Activated CD4-positive, alpha-beta T cell treated with anti-CD3 and anti-CD28 coated beads, Interleukin-2, amount 10 ng/mL, durations not matched to agents 7 days and 5 days (primary cell): ENCODE measurements around the gene FUBP3. TPM values are rescaled to one million over a fixed set of nuclear protein-coding genes. Genes with fewer than 3 reads are reported as not detected.

ENCODE experiments used
- CTCF ChIA-PET: fragments of 350-600 bp; sonication (Branson Sonifier 250); formaldehyde crosslinking; loops from one replicate; lab custom pipeline; 2021; ENCODE audit warnings: antibody characterized with exemption; lab: Charles Lee
- POLR2A ChIA-PET: fragments of 350-600 bp; sonication (Branson Sonifier 250); formaldehyde crosslinking; loops from one replicate; lab custom pipeline; 2021; ENCODE audit warnings: antibody characterized with exemption; lab: Charles Lee
- DNase-seq: peaks from one replicate; pipeline ENCODE4 v3.0.0-alpha.2; 2020
- H3K27ac Mint-ChIP-seq: one replicate; pipeline ENCODE4 v1.8.0; 2021; ENCODE audit warnings: mild to moderate bottlenecking, moderate library complexity, mixed read lengths
- H3K27me3 Mint-ChIP-seq: one replicate; pipeline ENCODE4 v1.8.0; 2021; ENCODE audit warnings: mixed read lengths
- H3K36me3 Mint-ChIP-seq: one replicate; pipeline ENCODE4 v1.8.0; 2021; ENCODE audit warnings: low read depth, mixed read lengths
- H3K4me1 Mint-ChIP-seq: one replicate; pipeline ENCODE4 v1.8.0; 2021; ENCODE audit warnings: mixed read lengths
- H3K4me3 Mint-ChIP-seq: one replicate; pipeline ENCODE4 v1.8.0; 2021; ENCODE audit warnings: mild to moderate bottlenecking, moderate library complexity, mixed read lengths
- H3K9me3 Mint-ChIP-seq: one replicate; pipeline ENCODE4 v1.8.0; 2021; ENCODE audit warnings: mixed read lengths
- total RNA-seq, 2 experiments: library from RNA; stranded (reverse); gene quantifications; one replicate each; pipeline ENCODE4 v1.2.3, GENCODE V29; 2021

Gene FUBP3
- total RNA-seq, 2 experiments from 2014 or later: 34.2 to 34.5 TPM

GRCh38 chr9:130597228-130597627, 17.9 kb downstream of the FUBP3 start:
- H3K4me3 Mint-ChIP-seq: no peak overlapping the region
- no peaks in the 10 kb centered on the region for H3K4me1 Mint-ChIP-seq
- no peak overlapping the region for H3K27ac Mint-ChIP-seq
- H3K9me3 Mint-ChIP-seq: no peaks in the 10 kb centered on the region
- H3K27me3 Mint-ChIP-seq: no peaks in the 10 kb centered on the region
- POLR2A ChIA-PET: no interaction called here
- CTCF ChIA-PET: no interaction called here
- peaks cover 14% of the 10 kb centered on the region for H3K36me3 Mint-ChIP-seq
- no peak for DNase-seq

GRCh38 chr9:130598188-130598587, 18.8 kb downstream of the FUBP3 start:
- Mint-ChIP-seq H3K36me3 (peaks cover 14% of the 10 kb centered on the region), H3K9me3 (no peaks in the 10 kb centered on the region), H3K27me3 (no peaks in the 10 kb centered on the region), H3K4me3 (no peak overlapping the region), H3K27ac (no peak overlapping the region), H3K4me1 (no peaks in the 10 kb centered on the region)
- CTCF ChIA-PET: no interaction called here
- POLR2A ChIA-PET: interaction anchor here (0.6 kb wide), 1 partner anchor 9 kb away, joined by 4 read pairs; no protein-coding TSS in a partner anchor
- DNase-seq: no peak

GRCh38 chr9:130599625-130600024, 20.2 kb downstream of the FUBP3 start:
- H3K27ac Mint-ChIP-seq: peak overlapping the region; percentile 65
- no peaks in the 10 kb centered on the region for H3K9me3 Mint-ChIP-seq
- H3K4me3 Mint-ChIP-seq: no peak overlapping the region
- H3K36me3 Mint-ChIP-seq: peaks cover 22% of the 10 kb centered on the region
- H3K27me3 Mint-ChIP-seq: no peaks in the 10 kb centered on the region
- DNase-seq: no peak
- CTCF ChIA-PET: no interaction called here
- no peaks in the 10 kb centered on the region for H3K4me1 Mint-ChIP-seq
- POLR2A ChIA-PET: no interaction called here

GRCh38 chr9:130601100-130601499, 21.7 kb downstream of the FUBP3 start:
- H3K27ac Mint-ChIP-seq: no peak overlapping the region
- CTCF ChIA-PET: no interaction called here
- H3K4me1 Mint-ChIP-seq: no peaks in the 10 kb centered on the region
- H3K9me3 Mint-ChIP-seq: no peaks in the 10 kb centered on the region
- no peak for DNase-seq
- H3K27me3 Mint-ChIP-seq: no peaks in the 10 kb centered on the region
- POLR2A ChIA-PET: no interaction called here
- H3K4me3 Mint-ChIP-seq: no peak overlapping the region
- H3K36me3 Mint-ChIP-seq: peaks cover 20% of the 10 kb centered on the region

DNA sequence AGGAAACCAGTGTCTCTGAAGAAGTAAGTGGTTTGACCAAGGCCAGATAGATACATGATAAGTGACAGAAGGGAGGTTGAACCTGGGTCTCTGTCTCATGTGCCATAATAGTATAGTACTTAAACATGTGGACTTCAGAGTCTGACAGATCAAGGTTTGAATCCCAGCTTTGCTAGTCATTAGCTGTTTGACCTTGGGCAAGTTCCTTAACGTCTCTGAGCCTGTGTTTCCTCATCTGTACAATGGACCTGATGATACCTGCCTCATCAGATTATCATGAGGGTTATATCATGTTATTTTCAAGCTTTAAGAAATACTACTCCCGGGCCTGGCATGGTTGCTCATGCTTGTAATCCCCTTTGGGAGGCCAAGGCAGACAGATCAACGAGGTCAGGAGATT, 24.9 kb downstream of the FUBP3 start:
- no peak overlapping the region for H3K27ac Mint-ChIP-seq
- peaks cover 8% of the 10 kb centered on the region for H3K36me3 Mint-ChIP-seq
- DNase-seq: no peak
- CTCF ChIA-PET: no interaction called here
- no peak overlapping the region for H3K4me3 Mint-ChIP-seq
- H3K4me1 Mint-ChIP-seq: no peaks in the 10 kb centered on the region
- no peaks in the 10 kb centered on the region for H3K9me3 Mint-ChIP-seq
- no peaks in the 10 kb centered on the region for H3K27me3 Mint-ChIP-seq
- POLR2A ChIA-PET: no interaction called here

GRCh38 chr9:130606887-130607600, 27.7 kb downstream of the FUBP3 start:
- DNase-seq: no peak
- no peak overlapping the region for H3K4me3 Mint-ChIP-seq
- no peak overlapping the region for H3K27ac Mint-ChIP-seq
- no peaks in the 10 kb centered on the region for H3K4me1 Mint-ChIP-seq
- CTCF ChIA-PET: interaction anchor here (0.6 to 0.7 kb wide), 3 partner anchors 157 to 1284 kb away, joined by 3 to 5 read pairs (median 4); no protein-coding TSS in a partner anchor
- no peaks in the 10 kb centered on the region for H3K27me3 Mint-ChIP-seq
- H3K9me3 Mint-ChIP-seq: no peaks in the 10 kb centered on the region
- peaks cover 9% of the 10 kb centered on the region for H3K36me3 Mint-ChIP-seq
- POLR2A ChIA-PET: no interaction called here

GRCh38 chr9:130607640-130608420, 28.5 kb downstream of the FUBP3 start:
- no peaks in the 10 kb centered on the region for H3K4me1 Mint-ChIP-seq
- no peaks in the 10 kb centered on the region for H3K27me3 Mint-ChIP-seq
- CTCF ChIA-PET: no interaction called here
- no peak for DNase-seq
- POLR2A ChIA-PET: no interaction called here
- H3K9me3 Mint-ChIP-seq: no peaks in the 10 kb centered on the region
- no peak overlapping the region for H3K27ac Mint-ChIP-seq
- peaks cover 12% of the 10 kb centered on the region for H3K36me3 Mint-ChIP-seq
- H3K4me3 Mint-ChIP-seq: no peak overlapping the region

DNA sequence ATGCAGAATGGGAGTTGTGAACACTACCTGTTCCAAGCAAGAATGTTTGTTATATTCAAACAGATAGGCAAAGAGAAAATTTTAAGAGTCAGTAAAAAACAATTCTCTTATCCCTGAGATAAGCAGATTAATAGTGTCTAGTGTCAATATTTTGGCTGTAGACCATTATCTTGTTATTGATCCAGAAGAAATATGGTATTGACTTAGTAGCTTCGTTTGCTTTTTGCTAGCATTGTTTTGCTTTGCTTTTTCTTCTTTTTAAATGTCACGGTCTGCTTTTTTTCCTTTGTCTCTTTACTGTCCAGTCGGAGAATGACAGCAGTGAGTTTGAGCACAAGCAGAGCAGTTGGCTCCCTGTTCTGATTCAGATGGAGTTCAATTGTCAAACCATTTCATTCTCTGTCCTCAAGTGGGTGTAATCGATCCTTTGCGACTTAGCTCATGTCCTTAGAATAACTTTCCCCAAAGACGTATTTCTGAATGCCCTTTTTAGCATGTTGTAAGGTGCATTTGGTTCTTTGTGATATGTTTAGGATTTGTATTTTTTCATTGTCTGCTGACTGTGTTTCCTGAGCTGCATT, 29.3 kb downstream of the FUBP3 start:
- POLR2A ChIA-PET: no interaction called here
- Mint-ChIP-seq H3K27me3 (no peaks in the 10 kb centered on the region), H3K4me1 (no peaks in the 10 kb centered on the region), H3K4me3 (no peak overlapping the region), H3K9me3 (no peaks in the 10 kb centered on the region), H3K27ac (no peak overlapping the region), H3K36me3 (peaks cover 12% of the 10 kb centered on the region)
- DNase-seq: no peak
- CTCF ChIA-PET: no interaction called here

GRCh38 chr9:130609163-130609562, 29.8 kb downstream of the FUBP3 start:
- Mint-ChIP-seq H3K36me3 (peaks cover 8% of the 10 kb centered on the region), H3K27me3 (no peaks in the 10 kb centered on the region), H3K9me3 (no peaks in the 10 kb centered on the region), H3K4me1 (no peaks in the 10 kb centered on the region), H3K4me3 (no peak overlapping the region), H3K27ac (no peak overlapping the region)
- ChIA-PET CTCF (no interaction called here), POLR2A (no interaction called here)
- DNase-seq: no peak

DNA sequence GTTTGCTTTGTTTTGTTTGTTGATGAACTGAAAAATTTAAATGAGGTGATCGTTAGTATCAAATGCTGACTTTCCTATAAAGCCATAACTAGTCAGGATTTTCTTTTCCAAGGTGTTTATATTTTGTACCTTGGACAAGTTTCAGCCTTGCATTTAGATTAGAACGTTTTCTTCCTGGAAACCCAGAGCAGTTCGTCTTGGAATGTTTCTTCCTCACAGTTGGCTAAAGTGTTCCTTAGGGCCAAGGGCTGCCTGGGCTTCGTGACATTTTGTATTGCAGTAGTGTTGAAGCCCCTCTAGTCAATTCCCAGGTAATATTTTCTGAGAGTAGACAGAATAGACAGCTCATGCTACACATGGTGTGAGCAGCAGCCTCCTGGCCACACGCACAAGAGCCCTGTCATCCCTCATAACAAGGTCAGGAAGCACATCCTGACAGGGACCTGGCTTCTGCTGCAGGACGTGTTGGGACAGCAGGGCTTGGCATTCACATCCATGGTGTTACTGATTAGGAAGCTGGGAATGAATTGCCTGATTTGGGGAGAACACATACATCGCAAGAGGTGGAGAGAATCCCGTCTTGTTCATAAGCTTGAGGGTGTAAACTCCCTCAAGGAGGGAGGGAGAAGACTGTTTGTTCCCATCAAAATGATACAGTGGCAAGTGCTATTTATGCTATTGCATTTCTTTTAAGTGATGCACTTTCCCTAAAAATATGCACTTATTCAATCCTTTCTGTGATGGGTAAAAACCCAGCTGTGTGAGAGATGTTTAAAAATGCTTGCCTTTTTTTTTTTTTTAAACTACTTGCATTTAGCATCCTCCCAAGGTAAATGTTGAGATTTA, 31.7 kb downstream of the FUBP3 start:
- no peaks in the 10 kb centered on the region for H3K9me3 Mint-ChIP-seq
- H3K4me3 Mint-ChIP-seq: no peak overlapping the region
- ChIA-PET POLR2A (no interaction called here), CTCF (no interaction called here)
- DNase-seq: no peak
- no peak overlapping the region for H3K27ac Mint-ChIP-seq
- no peaks in the 10 kb centered on the region for H3K27me3 Mint-ChIP-seq
- peaks cover 18% of the 10 kb centered on the region for H3K36me3 Mint-ChIP-seq
- H3K4me1 Mint-ChIP-seq: no peaks in the 10 kb centered on the region

DNA sequence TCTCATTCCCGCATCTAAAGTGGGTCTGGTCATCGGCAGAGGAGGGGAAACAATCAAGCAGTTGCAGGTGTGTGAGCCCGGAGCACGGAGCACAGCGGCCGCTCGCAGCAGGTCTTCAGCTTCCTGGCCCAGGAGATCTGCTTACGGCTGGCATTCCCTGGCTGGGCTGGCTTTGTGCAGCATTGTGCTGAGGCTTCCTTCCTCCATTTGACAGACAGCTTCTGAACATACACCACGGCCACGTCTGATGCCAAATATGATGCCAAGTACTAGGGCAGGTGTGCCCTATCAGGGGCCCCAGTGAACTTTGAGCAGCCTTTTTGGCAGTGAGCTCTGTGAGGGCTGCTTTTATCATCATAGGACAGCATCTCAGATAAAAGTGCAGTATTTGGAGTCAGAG, 37.1 kb downstream of the FUBP3 start:
- ChIA-PET CTCF (interaction anchor here (0.6 kb wide), 1 partner anchor 700 kb away, joined by 4 read pairs; no protein-coding TSS in a partner anchor), POLR2A (no interaction called here)
- Mint-ChIP-seq H3K27ac (no peak overlapping the region), H3K4me3 (no peak overlapping the region), H3K36me3 (peaks cover 54% of the 10 kb centered on the region), H3K27me3 (no peaks in the 10 kb centered on the region), H3K9me3 (no peaks in the 10 kb centered on the region), H3K4me1 (no peaks in the 10 kb centered on the region)
- no peak for DNase-seq

DNA sequence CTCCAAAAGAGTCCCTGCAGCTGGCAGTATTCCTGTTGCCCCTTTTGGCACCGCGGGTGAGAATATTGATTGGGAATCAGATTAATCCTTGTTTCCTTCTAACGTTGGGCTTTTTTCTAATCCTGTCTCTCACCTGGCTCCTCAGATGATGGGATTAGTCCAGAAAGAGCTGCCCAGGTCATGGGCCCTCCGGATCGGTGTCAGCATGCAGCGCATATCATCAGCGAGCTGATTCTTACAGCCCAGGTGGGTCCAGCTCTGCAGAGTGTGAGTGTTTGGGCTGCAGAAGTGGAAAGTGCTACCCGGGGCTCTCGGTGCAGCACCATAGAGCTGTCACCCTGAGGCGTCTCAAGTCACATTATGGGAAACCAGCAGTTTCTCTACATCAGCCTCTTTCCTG, 44.1 kb downstream of the FUBP3 start:
- peaks cover 47% of the 10 kb centered on the region for H3K36me3 Mint-ChIP-seq
- DNase-seq: no peak
- ChIA-PET CTCF (interaction anchor here (0.9 to 1.4 kb wide), 2 partner anchors 8 to 32 kb away, joined by 3 read pairs; no protein-coding TSS in a partner anchor), POLR2A (no interaction called here)
- H3K4me1 Mint-ChIP-seq: no peaks in the 10 kb centered on the region
- no peak overlapping the region for H3K27ac Mint-ChIP-seq
- no peak overlapping the region for H3K4me3 Mint-ChIP-seq
- no peaks in the 10 kb centered on the region for H3K27me3 Mint-ChIP-seq
- no peaks in the 10 kb centered on the region for H3K9me3 Mint-ChIP-seq
